H1 (cell line): ENCODE measurements around the gene GFOD1.
"Not testable (repeated sequence)": the region's sequence is repeated elsewhere in the genome, so short reads cannot be mapped to it uniquely, and the experiment has no call there.

Experiments
- ATF3 ChIP-seq: IDR thresholded peaks from 2 replicates; pipeline ENCODE4 v1.6.1; 2011; ENCODE audit warnings: low read depth, mild to moderate bottlenecking, low read length; ENCODE audit not compliant: insufficient read depth
- CTCF ChIP-seq, 3 experiments: IDR thresholded peaks; 1 replicate in 2 of 3; 2 replicates in 1 of 3; pipeline versions ENCODE4 v1.5.1 to v1.6.1; 2011; ENCODE audit warnings: low read length in 3 of 3, mild to moderate bottlenecking in 3 of 3, inconsistent platforms in 2 of 3, low read depth in 1 of 3, moderate library complexity in 1 of 3; ENCODE audit not compliant: insufficient read depth in 1 of 3; ENCODE audit errors: control extremely low read depth in 1 of 3
- EZH2 ChIP-seq: fragments of 200-600 bp; sonication (generic); IDR thresholded peaks from 2 replicates; pipeline ENCODE4 v1.7.1; 2012; ENCODE audit warnings: low read depth, mild to moderate bottlenecking, moderate library complexity, low read length, inconsistent platforms; ENCODE audit not compliant: severe bottlenecking
- POLR2A ChIP-seq, 2 experiments: IDR thresholded peaks; 1 replicate in 1 of 2; 2 replicates in 1 of 2; pipeline ENCODE4 v1.6.1; 2011; ENCODE audit warnings: low read depth in 2 of 2, low read length in 2 of 2, mild to moderate bottlenecking in 2 of 2; ENCODE audit errors: control extremely low read depth in 1 of 2
- SP1 ChIP-seq: IDR thresholded peaks from 2 replicates; pipeline ENCODE4 v1.6.1; 2011; ENCODE audit warnings: low read depth, low read length

- not testable (repeated sequence) for TF ChIP-seq SP1; ATF3; CTCF (IDR thresholded peaks at IDR 0.05; ENCODE audit: control extremely low read depth in 1 of 3, insufficient read depth in 1 of 3, low read depth in 1 of 3, low read length in 3 of 3); EZH2; POLR2A (IDR thresholded peaks at IDR 0.05; ENCODE audit: control extremely low read depth in 1 of 2, low read depth in 2 of 2, low read length in 2 of 2)
These were observed 27.1 kb downstream of the GFOD1 start for GRCh38 chr6:13460289-13460688.
